HG03064 (cell line): ENCODE measurements around the gene IBA57.

Source experiments
- ATAC-seq: cut with Tn5 transposase; IDR thresholded peaks from one replicate; pipeline ENCODE4 v1.9.1; 2021; ENCODE audit warnings: low read depth; ENCODE audit not compliant: unreplicated experiment

The IBA57 gene

DNA sequence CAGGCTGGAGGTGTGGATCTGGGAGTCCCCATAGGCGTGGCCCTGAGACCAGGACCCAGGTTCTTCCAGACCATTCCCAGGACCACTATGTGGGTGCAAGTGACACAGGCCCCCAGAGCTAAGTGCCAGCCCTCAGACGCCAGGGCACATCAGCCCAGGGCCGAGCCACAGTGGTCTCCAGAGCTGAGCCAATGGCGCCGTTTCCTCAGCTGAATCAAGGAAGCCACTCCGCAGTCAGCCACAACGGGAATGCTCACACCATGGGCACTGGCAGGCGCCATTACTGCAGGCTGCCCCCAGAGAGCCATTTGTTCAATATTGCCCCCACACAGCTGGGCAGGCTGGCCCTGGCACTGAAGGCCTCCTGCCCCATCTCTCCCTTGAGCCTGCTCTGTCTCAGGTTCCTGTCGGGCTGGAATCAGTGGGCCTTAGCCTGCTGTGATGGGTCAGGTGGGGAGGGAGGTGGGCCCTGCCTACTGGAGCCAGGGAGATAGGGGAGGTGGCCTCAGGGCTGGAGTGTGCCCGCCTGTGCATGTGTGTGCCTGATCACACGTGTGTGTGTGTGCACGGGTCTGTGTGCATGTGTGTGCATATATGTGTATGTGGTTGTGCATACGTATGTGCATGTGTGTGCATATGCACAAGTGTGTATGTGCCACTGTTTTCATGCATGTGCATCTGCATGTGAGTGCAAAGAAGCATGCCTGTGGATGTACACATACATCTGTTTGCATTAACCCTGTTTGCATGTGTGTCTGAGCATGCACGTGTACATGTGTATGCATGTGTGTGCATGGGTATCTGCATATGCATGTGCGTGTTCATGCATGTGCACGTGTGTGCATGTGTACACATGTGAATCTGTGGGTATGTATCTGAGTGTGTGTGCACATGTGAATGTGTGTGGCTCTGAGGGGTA is 9.7 kb upstream of the IBA57 start:
- ATAC-seq: no peak

- ATAC-seq: no peak
Measured at GRCh38 chr1:228156515-228156881, 9.1 kb upstream of the IBA57 start.

GRCh38 chr1:228156941-228157728 is 8.5 kb upstream of the IBA57 start:
- no peak for ATAC-seq

DNA sequence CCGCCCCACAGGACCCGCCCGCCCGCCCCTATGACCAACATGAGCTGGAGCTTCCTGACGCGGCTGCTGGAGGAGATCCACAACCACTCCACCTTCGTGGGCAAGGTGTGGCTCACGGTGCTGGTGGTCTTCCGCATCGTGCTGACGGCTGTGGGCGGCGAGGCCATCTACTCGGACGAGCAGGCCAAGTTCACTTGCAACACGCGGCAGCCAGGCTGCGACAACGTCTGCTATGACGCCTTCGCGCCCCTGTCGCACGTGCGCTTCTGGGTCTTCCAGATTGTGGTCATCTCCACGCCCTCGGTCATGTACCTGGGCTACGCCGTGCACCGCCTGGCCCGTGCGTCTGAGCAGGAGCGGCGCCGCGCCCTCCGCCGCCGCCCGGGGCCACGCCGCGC is 7.9 kb upstream of the IBA57 start:
- ATAC-seq: no peak

GRCh38 chr1:228158151-228159007 is 7.2 kb upstream of the IBA57 start:
- no peak for ATAC-seq

DNA sequence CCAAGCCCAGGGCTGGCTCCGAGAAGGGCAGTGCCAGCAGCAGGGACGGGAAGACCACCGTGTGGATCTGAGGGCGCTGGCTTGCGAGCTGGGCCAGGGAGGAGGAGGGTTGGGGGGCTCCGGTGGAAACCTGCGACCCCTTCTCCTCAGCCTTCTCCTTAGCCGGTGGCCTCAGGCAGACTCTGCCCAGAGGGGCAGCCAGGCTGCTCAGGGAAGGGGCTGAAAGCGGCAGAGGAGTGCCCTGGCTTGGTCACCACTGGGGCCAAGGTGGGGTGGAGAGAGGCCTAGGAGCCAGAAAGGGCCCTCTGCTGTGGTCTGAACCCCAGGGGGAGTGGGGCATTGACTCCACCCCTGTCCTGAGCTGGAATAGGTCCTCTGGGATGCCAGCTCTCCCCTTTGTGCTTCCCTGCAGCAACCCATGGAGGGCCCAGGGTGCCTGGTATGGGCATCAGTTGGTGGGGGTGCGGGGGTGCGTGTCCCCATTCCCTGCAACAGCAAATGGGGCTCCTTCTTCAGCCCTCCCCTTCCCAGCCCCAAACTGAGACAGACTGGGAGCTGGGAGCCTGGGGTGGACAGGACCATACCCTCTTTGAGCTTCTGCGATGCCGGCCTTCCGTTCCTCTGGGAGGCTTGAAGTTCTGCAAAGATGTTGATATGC is 6.5 kb upstream of the IBA57 start:
- no peak for ATAC-seq

DNA sequence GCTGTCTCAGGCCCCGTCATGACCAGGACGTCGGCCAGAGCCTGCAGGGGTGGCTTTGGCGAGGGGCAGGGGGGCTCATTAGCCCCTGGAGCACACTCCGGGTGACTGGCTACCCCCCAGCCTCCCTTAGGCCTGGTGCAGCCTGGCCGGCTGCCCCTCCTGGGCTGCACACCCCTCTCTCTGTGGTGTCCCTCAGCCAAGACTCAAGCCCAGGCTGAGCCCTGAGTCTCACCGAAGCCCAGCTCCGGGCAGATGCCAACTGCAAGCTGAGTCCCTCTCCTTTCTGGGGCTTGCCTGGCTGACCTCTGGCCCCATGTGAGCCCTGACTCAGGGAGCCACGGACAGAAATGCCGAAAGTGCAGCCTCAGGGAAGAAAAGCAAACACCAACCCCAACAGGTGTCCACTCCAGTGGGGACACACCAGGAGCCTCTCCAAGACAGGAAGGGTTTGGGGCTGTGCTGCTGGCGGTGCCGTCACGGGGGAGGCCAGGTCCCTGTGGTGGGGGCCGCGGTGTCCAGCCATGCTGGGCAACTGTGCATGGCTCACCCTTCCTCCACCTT is 5.3 kb upstream of the IBA57 start:
- ATAC-seq: no peak

DNA sequence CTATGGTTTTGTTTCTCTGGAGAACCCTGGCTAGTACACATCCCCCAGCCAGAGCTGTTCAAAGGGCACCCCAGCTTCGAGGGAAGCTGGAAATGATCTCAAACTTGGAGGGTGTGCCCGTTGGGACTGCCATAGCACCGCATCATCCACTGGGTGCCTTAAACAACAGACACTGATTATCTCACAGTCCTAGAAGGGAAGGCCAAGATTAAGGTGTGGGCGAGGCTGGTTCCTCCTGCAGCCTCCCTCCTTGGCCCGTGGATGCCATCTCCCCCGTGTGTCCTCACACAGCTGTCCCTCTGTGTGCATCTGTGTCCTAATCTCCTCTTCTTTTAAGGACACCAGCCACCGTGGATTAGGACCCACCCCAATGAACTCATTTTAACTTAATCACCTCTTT is 4.2 kb upstream of the IBA57 start:
- no peak for ATAC-seq

DNA sequence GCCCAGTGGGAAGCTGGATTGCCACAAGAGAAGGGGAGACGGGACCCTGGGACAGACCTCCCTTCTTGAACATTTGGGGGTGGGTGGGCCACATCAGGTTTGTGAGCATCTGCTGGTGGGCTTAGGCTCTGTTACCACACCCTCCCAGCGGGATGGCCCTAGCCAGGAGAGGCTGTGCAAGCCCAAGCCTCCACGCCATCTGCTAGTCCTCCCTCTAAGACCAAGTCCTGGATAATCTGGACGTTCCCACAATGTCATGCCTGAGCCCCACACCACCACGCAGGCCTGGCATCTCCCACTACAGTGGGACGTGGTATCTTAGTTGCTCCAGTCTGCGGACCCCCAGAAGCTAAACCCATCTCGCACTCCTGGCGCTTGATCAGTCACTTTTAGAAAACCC is 3.7 kb upstream of the IBA57 start:
- ATAC-seq: no peak

DNA sequence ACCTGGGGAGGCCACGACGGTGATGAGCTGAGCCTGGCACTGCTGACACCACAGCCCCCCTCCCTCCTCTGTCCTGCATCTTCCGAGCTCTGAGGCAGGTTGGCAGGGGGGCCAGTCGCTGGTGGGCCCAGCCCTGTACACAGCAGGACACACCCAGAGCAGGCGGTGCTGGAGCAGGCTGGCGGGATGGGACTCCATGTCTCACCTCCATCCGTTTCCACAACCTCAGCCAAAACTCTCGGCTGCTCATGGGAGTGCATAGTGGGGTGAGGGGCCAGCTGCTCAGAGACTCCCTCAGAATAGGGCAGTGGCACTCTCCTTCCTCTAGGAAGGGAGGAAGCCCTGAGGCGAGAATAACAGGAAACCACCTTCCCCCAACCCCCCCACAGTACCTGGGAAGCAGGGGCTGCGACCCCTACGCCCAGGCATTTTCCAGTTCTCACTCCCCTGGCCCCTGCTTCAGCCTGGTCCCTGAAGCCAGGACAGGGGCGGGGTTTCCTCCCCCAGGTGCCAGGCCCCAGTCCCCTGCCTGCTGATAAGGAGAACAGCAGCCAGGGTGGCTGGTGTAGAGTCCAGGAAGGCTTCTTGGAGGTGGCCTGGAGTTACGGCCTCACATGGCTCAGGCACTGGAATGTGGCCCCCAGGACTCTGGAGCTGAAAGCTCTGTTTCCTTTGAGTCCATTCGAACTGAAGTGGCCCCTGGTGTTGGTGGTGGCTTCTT is 3.2 kb upstream of the IBA57 start:
- no peak for ATAC-seq

- ATAC-seq: no peak
Measured at GRCh38 chr1:228163007-228163753, 2.4 kb upstream of the IBA57 start.

DNA sequence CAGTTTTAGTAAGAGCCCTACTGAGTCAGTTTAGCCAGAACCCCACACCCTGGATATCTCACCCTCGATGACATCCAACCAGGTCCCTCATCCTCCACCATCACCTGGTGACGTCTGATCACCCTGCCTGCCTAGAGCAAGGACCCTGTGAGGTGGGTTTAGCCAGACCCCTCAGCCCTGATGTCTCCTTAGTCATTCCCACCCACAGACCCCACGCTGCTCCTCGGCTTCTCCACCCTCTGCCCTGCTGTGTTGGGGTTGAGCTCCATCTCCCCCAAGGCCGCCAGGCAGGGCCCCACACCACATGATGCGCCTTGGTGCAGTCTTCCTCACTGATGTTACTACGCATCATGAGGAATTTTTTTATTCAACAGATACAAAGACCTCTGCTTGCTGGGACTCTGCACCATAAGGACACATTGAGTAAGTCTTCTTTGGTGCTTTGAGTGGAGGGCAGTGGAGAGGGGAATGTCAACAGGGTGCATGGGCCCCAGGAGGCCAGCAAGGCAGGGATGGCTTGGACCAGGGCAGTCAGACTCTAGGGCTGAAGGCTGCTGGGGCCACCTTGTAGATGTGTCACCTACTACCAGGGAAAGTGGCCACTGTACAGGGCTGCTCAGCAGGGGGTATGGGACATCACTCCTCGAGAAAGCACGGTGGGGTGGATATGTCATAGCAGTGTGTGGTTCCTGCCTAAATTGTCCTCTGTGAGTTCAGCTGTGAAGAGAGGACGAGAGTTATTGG is 1.7 kb upstream of the IBA57 start:
- no peak for ATAC-seq

DNA sequence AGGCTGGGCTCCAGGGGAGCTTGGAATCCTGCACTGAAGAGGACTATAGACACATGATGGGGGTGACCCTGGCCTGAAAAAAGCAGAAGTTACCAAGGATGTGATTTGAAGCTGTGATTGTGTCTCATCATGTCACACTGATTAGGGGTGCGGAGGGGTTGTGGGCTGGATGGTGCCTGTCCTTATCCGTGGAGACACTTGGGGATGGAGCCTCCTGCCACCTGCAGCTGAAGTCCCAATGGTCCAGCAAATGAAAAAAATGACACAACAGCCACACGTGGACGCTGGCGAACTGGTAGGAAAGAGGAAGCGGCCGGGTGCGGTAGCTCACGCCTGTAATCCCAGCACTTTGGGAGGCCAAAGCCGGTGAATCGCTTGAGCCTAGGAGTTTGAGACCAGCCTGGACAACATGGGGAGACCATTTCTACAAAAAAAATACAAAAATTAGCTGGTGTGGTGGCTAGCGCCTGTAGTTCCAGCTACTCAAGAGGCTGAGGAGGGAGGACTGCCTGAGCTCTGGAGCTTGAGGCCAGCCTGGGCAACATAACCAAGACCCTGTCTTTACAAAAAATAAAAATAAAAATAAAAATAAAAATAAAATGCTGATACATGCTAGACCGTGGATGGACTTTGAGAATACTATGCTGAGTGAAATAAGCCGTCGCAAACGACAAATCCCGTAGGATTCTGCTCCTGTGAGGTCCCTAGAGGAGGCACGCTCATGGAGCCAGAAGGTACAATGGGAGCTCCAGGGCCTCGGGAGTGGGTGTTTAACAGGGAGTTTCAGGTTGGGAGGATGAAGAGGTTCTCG is 838 bp upstream of the IBA57 start:
- ATAC-seq: no peak

DNA sequence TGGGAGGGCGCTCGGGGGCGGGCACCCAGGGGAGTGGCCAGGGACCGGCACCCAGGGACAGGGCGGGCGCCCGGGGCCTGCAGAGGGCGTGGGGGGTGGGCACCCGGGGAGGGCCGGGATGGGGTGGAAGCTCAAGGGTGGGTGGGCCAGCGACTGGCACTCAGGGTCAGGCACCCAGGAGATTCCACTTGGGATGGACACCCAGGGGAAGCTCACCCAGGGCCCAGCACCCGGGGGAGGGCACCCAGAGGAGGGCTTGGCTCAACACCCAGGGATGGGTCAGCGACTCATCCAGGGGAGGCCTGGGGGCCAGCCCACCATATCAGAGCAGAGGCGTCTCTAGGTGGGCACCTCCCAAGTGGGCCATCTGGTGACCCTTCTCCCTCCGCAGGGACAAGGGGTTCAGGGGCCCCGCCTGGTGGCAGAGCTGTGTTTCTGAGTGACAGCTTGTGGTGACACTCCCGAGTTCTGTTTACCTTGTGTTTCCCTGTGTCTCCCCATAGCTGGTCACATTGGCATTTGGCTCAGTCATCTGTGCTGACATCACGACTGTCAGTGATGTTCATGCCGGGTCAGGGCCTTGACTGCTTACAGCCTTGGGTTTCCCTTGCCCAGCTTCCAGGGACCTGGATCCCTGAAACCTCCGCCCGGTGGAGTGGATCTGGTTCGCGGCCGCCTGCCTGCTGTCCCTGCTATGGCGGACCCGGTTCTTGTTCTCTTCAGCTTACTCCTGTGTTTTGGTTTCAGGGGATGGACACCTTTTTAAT is 749 bp downstream of the IBA57 start:
- peak; percentile 13 for ATAC-seq

- ATAC-seq: no peak
Measured at GRCh38 chr1:228168563-228169270, 3.1 kb downstream of the IBA57 start.

GRCh38 chr1:228169345-228169744 is 3.7 kb downstream of the IBA57 start:
- no peak for ATAC-seq
